Trophoblast cell (in vitro differentiated cells and primary cell): ENCODE results near the gene DPYD.

Experiments used
- DNase-seq, 2 donors: peaks; one replicate each; pipeline ENCODE4 v3.0.0-alpha.2; 2016
- H2AFZ ChIP-seq: 2 replicates; pipeline ENCODE4 v1.6.1; 2013; ENCODE audit warnings: low read length, moderate library complexity, mild to moderate bottlenecking; ENCODE audit not compliant: insufficient read depth, poor library complexity
- H2AK5ac ChIP-seq: 2 replicates; pipeline ENCODE4 v1.6.1; 2013; ENCODE audit warnings: mild to moderate bottlenecking, low read length
- H2BK120ac ChIP-seq: 2 replicates; pipeline ENCODE4 v1.6.1; 2013; ENCODE audit warnings: low read length, mild to moderate bottlenecking, moderate library complexity; ENCODE audit not compliant: insufficient read depth, poor library complexity
- H2BK12ac ChIP-seq: 2 replicates; pipeline ENCODE4 v1.6.1; 2013; ENCODE audit warnings: mild to moderate bottlenecking, low read length, moderate library complexity
- H2BK5ac ChIP-seq: 2 replicates; pipeline ENCODE4 v1.6.1; 2013; ENCODE audit warnings: low read length, low read depth, moderate library complexity, mild to moderate bottlenecking; ENCODE audit not compliant: poor library complexity
- H3K14ac ChIP-seq: 2 replicates; pipeline ENCODE4 v1.6.1; 2013; ENCODE audit warnings: mild to moderate bottlenecking, low read length
- H3K18ac ChIP-seq: 2 replicates; pipeline ENCODE4 v1.6.1; 2013; ENCODE audit warnings: mild to moderate bottlenecking, low read length
- H3K23ac ChIP-seq: 2 replicates; pipeline ENCODE4 v1.6.1; 2013; ENCODE audit warnings: low read length
- H3K27ac ChIP-seq: 2 replicates; pipeline ENCODE4 v1.5.1; 2013; ENCODE audit warnings: low read depth, mild to moderate bottlenecking, inconsistent platforms, low read length, moderate library complexity
- H3K27me3 ChIP-seq: 2 replicates; pipeline ENCODE4 v1.6.1; 2013; ENCODE audit warnings: inconsistent platforms, mild to moderate bottlenecking, low read length, moderate library complexity; ENCODE audit not compliant: insufficient read depth
- H3K36me3 ChIP-seq, 2 experiments: 1 replicate in 1 of 2; 2 replicates in 1 of 2; pipeline ENCODE4 v1.6.1; 2013; ENCODE audit warnings: low read length in 2 of 2, mild to moderate bottlenecking in 2 of 2, moderate library complexity in 1 of 2; ENCODE audit not compliant: insufficient read depth in 2 of 2, control insufficient read depth in 1 of 2
- H3K4ac ChIP-seq: 2 replicates; pipeline ENCODE4 v1.6.1; 2013; ENCODE audit warnings: low read depth, mild to moderate bottlenecking, low read length, moderate library complexity
- H3K4me1 ChIP-seq, 2 experiments: 1 replicate in 1 of 2; 2 replicates in 1 of 2; pipeline ENCODE4 v1.6.1; 2013; ENCODE audit warnings: low read length in 2 of 2, mild to moderate bottlenecking in 2 of 2, moderate library complexity in 1 of 2; ENCODE audit not compliant: insufficient read depth in 2 of 2, control insufficient read depth in 1 of 2
- H3K4me2 ChIP-seq: 2 replicates; pipeline ENCODE4 v1.6.1; 2013; ENCODE audit warnings: inconsistent platforms, mild to moderate bottlenecking, low read length, moderate library complexity
- H3K4me3 ChIP-seq: 2 replicates; pipeline ENCODE4 v1.5.1; 2013; ENCODE audit warnings: mild to moderate bottlenecking, low read depth, low read length, inconsistent platforms
- H3K79me1 ChIP-seq: one replicate; pipeline ENCODE4 v1.6.1; 2013; ENCODE audit warnings: low read length
- H3K79me2 ChIP-seq: 2 replicates; pipeline ENCODE4 v1.6.1; 2013; ENCODE audit warnings: low read length, mild to moderate bottlenecking; ENCODE audit not compliant: control insufficient read depth, insufficient read depth, poor library complexity
- H3K9ac ChIP-seq: 2 replicates; pipeline ENCODE4 v1.6.1; 2013; ENCODE audit warnings: mild to moderate bottlenecking, low read length
- H3K9me3 ChIP-seq: 2 replicates; pipeline ENCODE4 v1.6.1; 2013; ENCODE audit warnings: low read depth, mild to moderate bottlenecking, control low read depth, inconsistent platforms, low read length; ENCODE audit not compliant: insufficient read depth
- H4K12ac ChIP-seq: 2 replicates; pipeline ENCODE4 v1.6.1; 2013; ENCODE audit warnings: low read depth, mild to moderate bottlenecking, low read length, moderate library complexity
- H4K8ac ChIP-seq: 2 replicates; pipeline ENCODE4 v1.6.1; 2013; ENCODE audit warnings: low read depth, mild to moderate bottlenecking, low read length, moderate library complexity
- H4K91ac ChIP-seq: one replicate; pipeline ENCODE4 v1.6.1; 2013; ENCODE audit warnings: low read depth, mild to moderate bottlenecking, low read length, moderate library complexity
- WGBS: extraction: QIAGEN DNeasy Blood & Tissue Kit; methylation state at CpG from one replicate; pipeline ENCODE4 v1.1.7; 2013; ENCODE audit warnings: missing lambda C conversion rate; ENCODE audit not compliant: insufficient read length, insufficient coverage; ENCODE audit errors: extremely low coverage; 5-methylcytosine and 5-hydroxymethylcytosine counted together

The DPYD gene

DNA sequence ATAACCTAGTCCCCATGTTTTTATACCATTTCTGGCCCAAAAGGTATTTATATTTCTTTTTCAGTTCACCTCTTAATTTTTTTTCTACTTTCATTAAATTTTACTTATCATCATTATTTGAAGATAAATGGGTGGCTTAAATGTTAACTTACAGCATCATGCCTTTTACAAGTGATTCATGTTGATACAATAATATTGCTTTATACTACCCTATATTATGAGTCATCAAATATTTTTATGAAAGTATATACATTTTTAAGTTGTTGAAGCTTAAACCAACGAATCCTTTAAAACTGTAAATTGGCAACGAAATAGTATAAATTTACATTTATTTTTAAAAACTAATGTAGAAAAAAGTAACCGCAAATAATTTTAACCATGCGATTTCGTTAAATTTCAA lies 207.9 kb downstream of the DPYD start:
- Histone ChIP-seq H4K8ac (no peak overlapping the region), H2AK5ac (no peak overlapping the region), H4K91ac (no peak overlapping the region), H2AFZ (no peak overlapping the region), H4K12ac (no peak overlapping the region), H3K23ac (no peak overlapping the region), H2BK12ac (no peak overlapping the region), H2BK120ac (no peak overlapping the region), H2BK5ac (no peak overlapping the region), H3K4ac (no peak overlapping the region), H3K9me3 (no peaks in the 10 kb centered on the region), H3K9ac (no peak overlapping the region), H3K79me1 (no peaks in the 10 kb centered on the region), H3K79me2 (no peaks in the 10 kb centered on the region), H3K36me3 (no peaks in the 10 kb centered on the region), H3K4me2 (no peak overlapping the region), H3K27ac (no peak overlapping the region), H3K27me3 (no peaks in the 10 kb centered on the region), H3K14ac (no peak overlapping the region), H3K4me1 (no peaks in the 10 kb centered on the region), H3K4me3 (no peak overlapping the region), H3K18ac (no peak overlapping the region)
- no CpG with 5 or more reads among the region's 5 CpGs for WGBS
- no peak for DNase-seq

DNA sequence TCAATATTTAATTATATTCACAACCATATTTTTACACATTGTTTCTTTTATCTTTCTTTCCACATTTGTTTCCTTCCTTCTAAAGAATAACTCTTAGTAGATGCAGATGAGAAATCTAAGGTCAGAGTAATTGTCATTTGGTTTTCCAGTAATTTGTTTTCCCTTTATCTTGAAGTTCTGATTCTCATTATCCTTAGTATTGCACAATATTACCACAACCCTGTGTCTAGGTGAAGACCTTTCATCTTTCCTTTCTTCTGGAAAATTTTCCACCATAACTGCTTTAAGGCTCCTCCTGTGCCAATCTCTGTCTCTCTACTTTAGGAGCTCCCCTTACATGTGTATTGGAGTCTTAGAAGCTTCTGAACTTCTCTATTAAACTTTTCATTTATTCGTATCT lies 209.0 kb downstream of the DPYD start:
- Histone ChIP-seq H3K79me2 (no peaks in the 10 kb centered on the region), H4K8ac (no peak overlapping the region), H3K79me1 (no peaks in the 10 kb centered on the region), H3K9ac (no peak overlapping the region), H2BK12ac (no peak overlapping the region), H3K4me1 (no peaks in the 10 kb centered on the region), H2AK5ac (no peak overlapping the region), H3K27me3 (no peaks in the 10 kb centered on the region), H2AFZ (no peak overlapping the region), H3K36me3 (no peaks in the 10 kb centered on the region), H4K12ac (no peak overlapping the region), H3K23ac (no peak overlapping the region), H3K9me3 (no peaks in the 10 kb centered on the region), H3K27ac (no peak overlapping the region), H4K91ac (no peak overlapping the region), H2BK5ac (no peak overlapping the region), H3K4me3 (no peak overlapping the region), H3K18ac (no peak overlapping the region), H2BK120ac (no peak overlapping the region), H3K4me2 (no peak overlapping the region), H3K4ac (no peak overlapping the region), H3K14ac (no peak overlapping the region)
- WGBS = no CpG with 5 or more reads among the region's 1 CpG
- no peak for DNase-seq

- no peak overlapping the region for H4K91ac ChIP-seq
- H3K18ac ChIP-seq = no peak overlapping the region
- H3K4me3 ChIP-seq = no peak overlapping the region
- no peak overlapping the region for H3K27ac ChIP-seq
- no peak overlapping the region for H2AFZ ChIP-seq
- no peak overlapping the region for H3K14ac ChIP-seq
- H3K23ac ChIP-seq = no peak overlapping the region
- WGBS = no CpG with 5 or more reads among the region's 1 CpG
- no peaks in the 10 kb centered on the region for H3K36me3 ChIP-seq
- no peak overlapping the region for H2BK5ac ChIP-seq
- no peaks in the 10 kb centered on the region for H3K4me1 ChIP-seq
- no peaks in the 10 kb centered on the region for H3K79me2 ChIP-seq
- H3K9ac ChIP-seq = no peak overlapping the region
- DNase-seq = no peak
- no peaks in the 10 kb centered on the region for H3K79me1 ChIP-seq
- H4K8ac ChIP-seq = no peak overlapping the region
- H2BK120ac ChIP-seq = no peak overlapping the region
- no peak overlapping the region for H3K4me2 ChIP-seq
- no peaks in the 10 kb centered on the region for H3K27me3 ChIP-seq
- H3K4ac ChIP-seq = no peak overlapping the region
- no peak overlapping the region for H2BK12ac ChIP-seq
- no peaks in the 10 kb centered on the region for H3K9me3 ChIP-seq
- H2AK5ac ChIP-seq = no peak overlapping the region
- no peak overlapping the region for H4K12ac ChIP-seq
These were observed 227.2 kb downstream of the DPYD start for GRCh38 chr1:97693601-97694000.

DNA sequence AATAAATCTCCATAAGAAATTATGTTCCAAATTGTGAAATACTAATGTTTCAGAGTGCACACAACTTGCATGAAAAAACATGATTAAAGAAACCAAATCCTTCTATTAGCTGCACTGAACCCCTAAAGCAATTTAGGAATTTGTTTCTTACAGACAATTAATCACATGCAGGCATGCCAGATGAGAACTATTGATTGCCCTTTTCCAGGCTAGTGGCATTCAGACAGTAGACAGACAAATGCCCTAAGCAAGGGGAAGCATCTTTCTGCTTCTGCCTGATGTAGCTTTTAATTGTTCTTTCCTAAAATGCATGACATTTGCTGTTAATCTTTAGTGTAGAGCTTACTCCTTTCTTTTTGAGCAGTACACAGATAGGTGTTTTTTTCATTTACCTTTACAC lies 229.5 kb downstream of the DPYD start:
- Histone ChIP-seq H4K8ac (no peak overlapping the region), H3K4me3 (no peak overlapping the region), H2BK12ac (no peak overlapping the region), H3K14ac (no peak overlapping the region), H4K91ac (no peak overlapping the region), H3K79me2 (no peaks in the 10 kb centered on the region), H3K79me1 (no peaks in the 10 kb centered on the region), H2AFZ (no peak overlapping the region), H3K4ac (no peak overlapping the region), H3K18ac (no peak overlapping the region), H3K23ac (no peak overlapping the region), H4K12ac (no peak overlapping the region), H3K4me1 (no peaks in the 10 kb centered on the region), H3K27ac (no peak overlapping the region), H3K36me3 (no peaks in the 10 kb centered on the region), H3K4me2 (no peak overlapping the region), H2BK120ac (no peak overlapping the region), H3K27me3 (no peaks in the 10 kb centered on the region), H3K9me3 (no peaks in the 10 kb centered on the region), H3K9ac (no peak overlapping the region), H2BK5ac (no peak overlapping the region), H2AK5ac (no peak overlapping the region)
- no peak for DNase-seq

- H3K79me1 ChIP-seq = no peaks in the 10 kb centered on the region
- H3K23ac ChIP-seq = no peak overlapping the region
- no peaks in the 10 kb centered on the region for H3K4me1 ChIP-seq
- no peak overlapping the region for H4K91ac ChIP-seq
- H2BK120ac ChIP-seq = no peak overlapping the region
- DNase-seq = no peak
- no peaks in the 10 kb centered on the region for H3K36me3 ChIP-seq
- H3K79me2 ChIP-seq = no peaks in the 10 kb centered on the region
- no peaks in the 10 kb centered on the region for H3K9me3 ChIP-seq
- no peak overlapping the region for H2BK5ac ChIP-seq
- H3K27ac ChIP-seq = no peak overlapping the region
- no peaks in the 10 kb centered on the region for H3K27me3 ChIP-seq
- WGBS = no CpG with 5 or more reads among the region's 2 CpGs
- no peak overlapping the region for H3K4ac ChIP-seq
- H3K9ac ChIP-seq = no peak overlapping the region
- H2BK12ac ChIP-seq = no peak overlapping the region
- no peak overlapping the region for H4K12ac ChIP-seq
- H2AK5ac ChIP-seq = no peak overlapping the region
- H3K4me3 ChIP-seq = no peak overlapping the region
- no peak overlapping the region for H3K18ac ChIP-seq
- H2AFZ ChIP-seq = no peak overlapping the region
- no peak overlapping the region for H3K4me2 ChIP-seq
- no peak overlapping the region for H4K8ac ChIP-seq
- H3K14ac ChIP-seq = no peak overlapping the region
These were observed 235.5 kb downstream of the DPYD start for GRCh38 chr1:97685360-97685759.
